Progenitor cell of endocrine pancreas (in vitro differentiated cells): ENCODE results near the gene NR0B1. TPM values are rescaled to one million over a fixed set of nuclear protein-coding genes. Genes with fewer than 3 reads are reported as not detected.

Source experiments
- DNase-seq: peaks from one replicate; pipeline ENCODE4 v3.0.0; 2021; ENCODE audit warnings: low spot score; ENCODE audit not compliant: unreplicated experiment
- H3K27ac Mint-ChIP-seq: 2 replicates; pipeline ENCODE4 v1.8.0; 2021; ENCODE audit warnings: mild to moderate bottlenecking, moderate library complexity, mixed read lengths
- H3K27me3 Mint-ChIP-seq: 2 replicates; pipeline ENCODE4 v1.8.0; 2021; ENCODE audit warnings: mixed read lengths
- H3K36me3 Mint-ChIP-seq: 2 replicates; pipeline ENCODE4 v1.8.0; 2022; ENCODE audit warnings: mixed read lengths; ENCODE audit not compliant: insufficient read depth
- H3K4me1 Mint-ChIP-seq: 2 replicates; pipeline ENCODE4 v1.8.0; 2021; ENCODE audit warnings: low read depth, mixed read lengths
- H3K4me3 Mint-ChIP-seq: 2 replicates; pipeline ENCODE4 v1.8.0; 2021; ENCODE audit warnings: low read depth, mild to moderate bottlenecking, moderate library complexity, mixed read lengths
- H3K9me3 Mint-ChIP-seq: 2 replicates; pipeline ENCODE4 v1.8.0; 2021; ENCODE audit warnings: low read depth, mixed read lengths
- CTCF ChIP-seq: fragments of 200-600 bp; sonication (generic); IDR thresholded peaks from one replicate; pipeline ENCODE4 v1.5.0; 2021; ENCODE audit warnings: antibody characterized with exemption, mild to moderate bottlenecking; ENCODE audit not compliant: unreplicated experiment
- total RNA-seq: library from RNA; stranded (reverse); gene quantifications from 2 replicates; pipeline ENCODE4 v1.2.1, GENCODE V29; 2021

Gene NR0B1
- total RNA-seq, 1 donor from 2014 or later, result 0.86 TPM

DNA sequence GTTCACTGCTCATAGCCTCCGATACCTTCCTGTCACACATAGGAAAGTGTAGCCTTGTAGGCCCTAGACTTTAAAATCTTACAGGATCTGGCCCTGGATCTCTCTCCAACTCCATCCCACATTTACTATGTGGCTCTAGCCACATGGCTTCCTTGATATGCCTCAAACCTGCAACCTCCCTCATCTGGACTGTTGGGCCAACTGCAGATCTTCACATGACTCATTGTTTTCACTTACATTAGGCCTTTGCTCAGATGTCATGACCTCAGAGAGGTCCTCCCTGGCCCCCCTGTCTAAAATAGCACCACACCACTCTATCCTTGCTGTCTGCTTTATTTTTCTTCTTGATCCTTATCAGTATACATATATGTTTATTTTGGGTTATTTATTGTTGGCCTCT is 8.1 kb upstream of the NR0B1 start:
- no peaks in the 10 kb centered on the region for H3K9me3 Mint-ChIP-seq
- H3K4me1 Mint-ChIP-seq, result peaks cover 13% of the 10 kb centered on the region
- DNase-seq, result no peak
- no peaks in the 10 kb centered on the region for H3K36me3 Mint-ChIP-seq
- H3K27me3 Mint-ChIP-seq, result no peaks in the 10 kb centered on the region
- no peak overlapping the region for H3K27ac Mint-ChIP-seq
- no peak overlapping the region for H3K4me3 Mint-ChIP-seq
- no peak for TF ChIP-seq CTCF

GRCh38 chrX:30313322-30313721 is 4.1 kb upstream of the NR0B1 start:
- H3K27ac Mint-ChIP-seq, result peak overlapping the region; percentile 60
- no peak for DNase-seq
- H3K4me1 Mint-ChIP-seq, result peaks cover 21% of the 10 kb centered on the region
- H3K36me3 Mint-ChIP-seq, result no peaks in the 10 kb centered on the region
- no peak overlapping the region for H3K4me3 Mint-ChIP-seq
- TF ChIP-seq CTCF, result no peak
- peaks cover 17% of the 10 kb centered on the region for H3K27me3 Mint-ChIP-seq
- no peaks in the 10 kb centered on the region for H3K9me3 Mint-ChIP-seq

- H3K9me3 Mint-ChIP-seq, result no peaks in the 10 kb centered on the region
- H3K36me3 Mint-ChIP-seq, result no peaks in the 10 kb centered on the region
- H3K27me3 Mint-ChIP-seq, result peaks cover 22% of the 10 kb centered on the region
- no peak for DNase-seq
- no peak overlapping the region for H3K4me3 Mint-ChIP-seq
- no peak for TF ChIP-seq CTCF
- H3K4me1 Mint-ChIP-seq, result peaks cover 21% of the 10 kb centered on the region
- peak overlapping the region; percentile 60 for H3K27ac Mint-ChIP-seq
Measured at GRCh38 chrX:30312858-30313257, 3.7 kb upstream of the NR0B1 start.

GRCh38 chrX:30310429-30311206 is 1.4 kb upstream of the NR0B1 start:
- peaks cover 21% of the 10 kb centered on the region for H3K4me1 Mint-ChIP-seq
- H3K27ac Mint-ChIP-seq, result no peak overlapping the region
- DNase-seq, result no peak
- H3K27me3 Mint-ChIP-seq, result peaks cover 38% of the 10 kb centered on the region
- no peaks in the 10 kb centered on the region for H3K36me3 Mint-ChIP-seq
- no peak for TF ChIP-seq CTCF
- no peaks in the 10 kb centered on the region for H3K9me3 Mint-ChIP-seq
- no peak overlapping the region for H3K4me3 Mint-ChIP-seq

- peaks cover 38% of the 10 kb centered on the region for H3K27me3 Mint-ChIP-seq
- H3K27ac Mint-ChIP-seq, result no peak overlapping the region
- peak; percentile 17 for DNase-seq
- no peaks in the 10 kb centered on the region for H3K9me3 Mint-ChIP-seq
- H3K4me1 Mint-ChIP-seq, result peaks cover 18% of the 10 kb centered on the region
- H3K4me3 Mint-ChIP-seq, result peak overlapping the region; percentile 60
- peak; percentile 49 for TF ChIP-seq CTCF
- no peaks in the 10 kb centered on the region for H3K36me3 Mint-ChIP-seq
Measured at GRCh38 chrX:30308263-30309138, 689 bp downstream of the NR0B1 start.
